Measurements from ENCODE around the gene TMEM41A. TPM values are rescaled to one million over a fixed set of nuclear protein-coding genes. Genes with fewer than 3 reads are reported as not detected.
"Not testable (repeated sequence)": the region's sequence is repeated elsewhere in the genome, so short reads cannot be mapped to it uniquely, and the experiment has no call there.

The TMEM41A gene
- total RNA-seq, 1 donor from 2014 or later = 27.4 TPM

DNA sequence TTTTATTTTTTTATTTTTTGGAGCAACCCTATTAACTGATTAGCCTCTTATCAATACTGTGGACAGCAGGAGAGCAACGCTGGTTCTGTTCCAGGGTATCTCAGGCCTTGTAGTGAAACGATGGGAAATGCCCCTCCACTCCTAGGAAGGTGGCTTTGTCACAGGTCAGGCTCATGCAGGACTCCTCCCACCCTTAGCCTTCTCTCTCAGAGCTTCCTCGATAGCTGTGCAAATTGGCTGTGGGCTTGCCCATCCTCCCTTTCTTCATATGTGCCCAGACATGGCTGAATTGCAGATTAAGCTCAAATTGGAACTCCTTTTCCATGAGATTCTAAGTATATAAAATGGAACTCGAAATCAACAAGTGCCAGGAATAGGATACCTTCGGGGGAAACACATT, 38.5 kb downstream of the TMEM41A start:
- TF ChIP-seq, protein P1, sequence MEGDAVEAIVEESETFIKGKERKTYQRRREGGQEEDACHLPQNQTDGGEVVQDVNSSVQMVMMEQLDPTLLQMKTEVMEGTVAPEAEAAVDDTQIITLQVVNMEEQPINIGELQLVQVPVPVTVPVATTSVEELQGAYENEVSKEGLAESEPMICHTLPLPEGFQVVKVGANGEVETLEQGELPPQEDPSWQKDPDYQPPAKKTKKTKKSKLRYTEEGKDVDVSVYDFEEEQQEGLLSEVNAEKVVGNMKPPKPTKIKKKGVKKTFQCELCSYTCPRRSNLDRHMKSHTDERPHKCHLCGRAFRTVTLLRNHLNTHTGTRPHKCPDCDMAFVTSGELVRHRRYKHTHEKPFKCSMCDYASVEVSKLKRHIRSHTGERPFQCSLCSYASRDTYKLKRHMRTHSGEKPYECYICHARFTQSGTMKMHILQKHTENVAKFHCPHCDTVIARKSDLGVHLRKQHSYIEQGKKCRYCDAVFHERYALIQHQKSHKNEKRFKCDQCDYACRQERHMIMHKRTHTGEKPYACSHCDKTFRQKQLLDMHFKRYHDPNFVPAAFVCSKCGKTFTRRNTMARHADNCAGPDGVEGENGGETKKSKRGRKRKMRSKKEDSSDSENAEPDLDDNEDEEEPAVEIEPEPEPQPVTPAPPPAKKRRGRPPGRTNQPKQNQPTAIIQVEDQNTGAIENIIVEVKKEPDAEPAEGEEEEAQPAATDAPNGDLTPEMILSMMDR (conservative IDR thresholded peaks at IDR 0.05) = no peak
- Mint-ChIP-seq H3K4me1 (ENCODE audit: unreplicated experiment) (no peaks in the 10 kb centered on the region), H3K27me3 (no peaks in the 10 kb centered on the region), H3K4me3 (no peak overlapping the region), H3K36me3 (peaks cover 3% of the 10 kb centered on the region), H3K9me3 (no peaks in the 10 kb centered on the region), H3K27ac (no peak overlapping the region)
- DNase-seq (ENCODE audit: extremely low spot score, unreplicated experiment) = no peak

DNA sequence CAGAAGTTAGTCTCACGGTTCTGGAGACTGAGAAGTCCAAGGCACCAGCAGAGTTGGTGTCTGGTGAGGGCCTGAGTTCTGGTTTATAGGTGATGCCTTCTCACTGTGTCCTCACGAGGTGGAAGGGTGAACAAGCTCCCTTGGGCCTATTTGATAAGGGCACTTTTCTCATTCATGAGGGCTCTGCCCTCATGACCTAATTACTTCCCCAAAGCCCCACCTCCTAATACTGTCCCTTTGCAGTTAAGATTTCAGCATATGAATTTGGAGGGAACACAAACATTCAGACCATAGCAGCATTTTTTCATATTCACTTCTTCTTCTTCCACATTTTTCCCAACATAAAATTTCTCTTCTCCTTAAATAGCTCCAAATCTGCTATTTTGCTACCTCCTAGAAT, 41.5 kb downstream of the TMEM41A start:
- DNase-seq (ENCODE audit: extremely low spot score, unreplicated experiment) = no peak
- Mint-ChIP-seq H3K36me3 (peaks cover 8% of the 10 kb centered on the region), H3K4me3 (no peak overlapping the region), H3K27ac (no peak overlapping the region), H3K9me3 (no peaks in the 10 kb centered on the region), H3K27me3 (no peaks in the 10 kb centered on the region), H3K4me1 (ENCODE audit: unreplicated experiment) (no peaks in the 10 kb centered on the region)
- TF ChIP-seq, protein P1 (conservative IDR thresholded peaks at IDR 0.05) = no peak

DNA sequence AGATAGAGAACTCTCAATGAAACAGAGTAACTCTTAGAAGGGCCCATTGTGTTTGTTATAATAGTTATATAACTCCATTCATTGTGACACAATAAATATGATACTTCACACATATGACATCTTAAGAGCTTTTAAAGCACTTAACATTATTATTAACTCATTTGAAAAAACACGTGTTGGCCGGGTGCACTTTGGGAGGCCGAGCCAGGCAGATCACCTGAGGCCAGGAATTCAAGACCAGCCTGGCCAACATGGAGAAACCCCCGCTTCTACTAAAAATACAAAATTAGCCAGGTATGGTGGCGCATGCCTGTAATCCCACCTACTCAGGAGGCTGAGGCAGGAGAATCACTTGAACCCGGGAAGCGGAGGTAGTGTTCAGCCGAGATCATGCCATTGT, 47.4 kb downstream of the TMEM41A start:
- not testable (repeated sequence) for H3K4me3 Mint-ChIP-seq; H3K27me3 Mint-ChIP-seq; H3K27ac Mint-ChIP-seq; DNase-seq (ENCODE audit: extremely low spot score, unreplicated experiment); H3K9me3 Mint-ChIP-seq; H3K36me3 Mint-ChIP-seq; H3K4me1 Mint-ChIP-seq (ENCODE audit: unreplicated experiment)

DNA sequence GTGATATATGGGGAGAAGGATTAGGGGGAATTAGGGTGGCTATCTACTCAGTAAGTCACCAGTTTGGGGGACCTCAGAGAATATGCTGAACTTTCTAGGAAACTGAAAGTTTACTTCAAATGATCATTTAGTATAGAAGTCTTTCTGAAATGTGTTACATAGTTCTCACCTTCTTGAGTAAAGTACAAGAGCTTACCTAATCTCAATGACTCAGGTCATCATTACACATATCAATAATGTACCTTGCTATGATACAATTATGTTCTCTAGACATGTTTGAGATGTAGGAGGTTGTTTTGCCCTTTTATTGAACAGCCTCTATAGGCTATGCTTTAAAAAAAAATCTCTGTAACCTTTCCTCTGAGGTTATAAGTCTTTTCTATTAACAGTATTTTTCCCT, 50.7 kb downstream of the TMEM41A start:
- H3K27ac Mint-ChIP-seq = no peak overlapping the region
- no peak overlapping the region for H3K4me3 Mint-ChIP-seq
- TF ChIP-seq, protein P1 (conservative IDR thresholded peaks at IDR 0.05) = no peak

DNA sequence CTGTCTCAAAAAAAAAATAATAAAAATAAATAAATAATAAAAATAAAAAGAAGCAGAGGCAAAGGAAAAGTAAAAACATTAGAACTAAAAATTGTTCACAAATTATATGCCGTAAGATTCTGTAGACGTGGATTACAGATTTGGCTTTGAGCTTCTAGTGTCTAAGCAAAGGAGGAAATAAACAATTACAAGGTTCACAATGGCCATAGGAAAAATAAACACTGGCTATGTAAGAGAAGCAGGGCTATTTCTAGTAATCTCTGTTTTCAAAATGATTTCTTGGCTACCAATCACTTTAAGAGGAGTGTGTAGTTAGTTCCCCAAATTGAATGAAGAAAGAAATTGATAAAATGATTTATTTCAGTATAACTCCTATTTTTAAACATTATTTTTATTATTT, 54.5 kb downstream of the TMEM41A start:
- no peaks in the 10 kb centered on the region for H3K4me1 Mint-ChIP-seq (ENCODE audit: unreplicated experiment)
- peaks cover 3% of the 10 kb centered on the region for H3K36me3 Mint-ChIP-seq
- no peaks in the 10 kb centered on the region for H3K27me3 Mint-ChIP-seq
- H3K27ac Mint-ChIP-seq = no peak overlapping the region
- no peaks in the 10 kb centered on the region for H3K9me3 Mint-ChIP-seq
- TF ChIP-seq, protein P1 (conservative IDR thresholded peaks at IDR 0.05) = no peak
- no peak overlapping the region for H3K4me3 Mint-ChIP-seq
- no peak for DNase-seq (ENCODE audit: extremely low spot score, unreplicated experiment)

More for the DNA sequence above, 50.7 kb downstream of the TMEM41A start:
- Mint-ChIP-seq H3K9me3 (no peaks in the 10 kb centered on the region), H3K27me3 (no peaks in the 10 kb centered on the region), H3K36me3 (peaks cover 9% of the 10 kb centered on the region), H3K4me1 (ENCODE audit: unreplicated experiment) (no peaks in the 10 kb centered on the region)
- no peak for DNase-seq (ENCODE audit: extremely low spot score, unreplicated experiment)

DNA sequence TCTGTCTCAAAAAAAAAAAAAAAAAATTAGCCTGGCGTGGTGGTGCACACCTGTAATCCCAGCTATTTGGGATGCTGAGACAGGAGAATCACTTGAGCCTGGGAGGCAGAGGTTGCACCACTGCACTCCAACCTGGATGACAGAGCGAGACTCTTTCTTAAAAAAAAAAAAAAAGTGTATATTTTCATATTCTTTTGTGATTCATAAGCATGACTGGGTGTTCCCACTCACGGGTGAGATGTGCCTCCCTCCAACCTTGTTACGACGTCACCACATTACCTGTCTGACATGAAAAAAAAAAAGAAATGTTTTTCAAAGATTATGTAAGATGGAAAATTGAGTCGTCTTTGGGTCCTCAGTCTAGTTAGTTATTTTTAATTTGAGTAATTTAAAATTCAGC, 56.8 kb downstream of the TMEM41A start:
- Mint-ChIP-seq H3K4me1 (ENCODE audit: unreplicated experiment) (no peaks in the 10 kb centered on the region), H3K9me3 (no peaks in the 10 kb centered on the region), H3K36me3 (peaks cover 5% of the 10 kb centered on the region), H3K27me3 (no peaks in the 10 kb centered on the region), H3K4me3 (no peak overlapping the region), H3K27ac (no peak overlapping the region)
- TF ChIP-seq, protein P1 (conservative IDR thresholded peaks at IDR 0.05) = no peak
- DNase-seq (ENCODE audit: extremely low spot score, unreplicated experiment) = no peak

All from type B pancreatic cell (in vitro differentiated cells).